Endothelial cell of umbilical vein (primary cell): ENCODE data around the gene ADH1C. TPM values are rescaled to one million over a fixed set of nuclear protein-coding genes. Genes with fewer than 3 reads are reported as not detected.
"Not testable (repeated sequence)": the region's sequence is repeated elsewhere in the genome, so short reads cannot be mapped to it uniquely, and the experiment has no call there.

Experiments
- BruUV-seq: library from RNA; stranded (reverse); fragments of 400-500 nt; replicated peaks from 2 replicates; lab custom pipeline; 2021; lab: Mats Ljungman, UMichigan
- CTCF ChIA-PET: fragments of 300-600, 350-600 bp; sonication (Branson Sonifier 250); formaldehyde crosslinking; loops from one replicate; lab custom pipeline; 2021; ENCODE audit warnings: antibody characterized with exemption, inconsistent platforms; lab: Charles Lee
- POLR2A ChIA-PET: fragments of 300-600, 350-600 bp; sonication (Branson Sonifier 250); formaldehyde crosslinking; loops from one replicate; lab custom pipeline; 2021; ENCODE audit warnings: antibody characterized with exemption, inconsistent platforms; lab: Charles Lee
- DNase-seq: peaks from one replicate; pipeline ENCODE4 v3.0.0-alpha.2; 2011; ENCODE audit warnings: low read depth, low spot score
- FAIRE-seq: peaks from 2 replicates; lab custom pipeline; 2011; peaks lifted over from hg19 to GRCh38; lab: Jason Lieb, UNC
- H2AFZ ChIP-seq: 2 replicates; pipeline ENCODE4 v1.6.0; 2012; ENCODE audit warnings: low read depth, low read length, control low read depth, inconsistent platforms
- H3K27ac ChIP-seq: 2 replicates; pipeline ENCODE4 v1.5.1; 2011; ENCODE audit warnings: low read depth, mild to moderate bottlenecking, control low read depth, low read length, moderate library complexity; ENCODE audit not compliant: insufficient read depth
- H3K27me3 ChIP-seq, 2 experiments: 2 replicates each; pipeline versions ENCODE4 v1.6.0 to v1.6.1; 2011; ENCODE audit warnings: low read length in 2 of 2, mixed read lengths in 1 of 2; ENCODE audit not compliant: control insufficient read depth in 2 of 2, insufficient read depth in 2 of 2
- H3K36me3 ChIP-seq, 2 experiments: 2 replicates in 1 of 2; 3 replicates in 1 of 2; pipeline ENCODE4 v1.5.1; 2011; ENCODE audit warnings: low read length in 2 of 2, mild to moderate bottlenecking in 1 of 2, moderate library complexity in 1 of 2; ENCODE audit not compliant: control insufficient read depth in 2 of 2, insufficient read depth in 2 of 2; ENCODE audit errors: extremely low read depth in 1 of 2
- H3K4me1 ChIP-seq: 3 replicates; pipeline ENCODE4 v1.5.1; 2011; ENCODE audit warnings: mild to moderate bottlenecking, low read length; ENCODE audit not compliant: control insufficient read depth, insufficient read depth; ENCODE audit errors: extremely low read depth
- H3K4me2 ChIP-seq: 2 replicates; pipeline ENCODE4 v1.6.1; 2011; ENCODE audit warnings: low read length, control low read depth, mixed read lengths; ENCODE audit not compliant: insufficient read depth
- H3K4me3 ChIP-seq, 3 experiments: fragments of 200-600 bp in 1 of 3; sonication (generic), shearing (Covaris generic) in 1 of 3; replicated peaks in 1 of 3; 2 replicates each; pipeline ENCODE4 v1.5.1; 2011 to 2016; ENCODE audit warnings: control low read depth in 3 of 3, low read length in 3 of 3, mild to moderate bottlenecking in 2 of 3, inconsistent platforms in 1 of 3, low read depth in 1 of 3, moderate library complexity in 1 of 3; ENCODE audit not compliant: insufficient read depth in 1 of 3
- H3K79me2 ChIP-seq: 2 replicates; pipeline ENCODE4 v1.6.0; 2012; ENCODE audit warnings: low read length, inconsistent platforms; ENCODE audit not compliant: control insufficient read depth, insufficient read depth
- H3K9ac ChIP-seq: replicated peaks from 2 replicates; pipeline ENCODE3; 2011; ENCODE audit warnings: low read length, control low read depth; ENCODE audit not compliant: insufficient read depth; ENCODE audit errors: extremely low read depth
- H3K9me1 ChIP-seq: replicated peaks from 3 replicates; pipeline ENCODE4 v1.6.0; 2011; ENCODE audit warnings: mild to moderate bottlenecking, low read length; ENCODE audit not compliant: control insufficient read depth, insufficient read depth; ENCODE audit errors: extremely low read depth
- H3K9me3 ChIP-seq: replicated peaks from 2 replicates; pipeline ENCODE4 v1.5.1; 2012; ENCODE audit warnings: low read length, inconsistent platforms; ENCODE audit not compliant: control insufficient read depth, insufficient read depth
- H4K20me1 ChIP-seq: replicated peaks from 2 replicates; pipeline ENCODE3; 2011; ENCODE audit warnings: mild to moderate bottlenecking, low read length; ENCODE audit not compliant: control insufficient read depth, insufficient read depth; ENCODE audit errors: extremely low read depth
- EZH2 ChIP-seq: IDR thresholded peaks from 2 replicates; pipeline ENCODE4 v1.6.1; 2012; ENCODE audit warnings: borderline replicate concordance, low read depth, mild to moderate bottlenecking, moderate library complexity, low read length, inconsistent platforms; ENCODE audit not compliant: severe bottlenecking
- FOS ChIP-seq: IDR thresholded peaks from 2 replicates; pipeline ENCODE4 v1.6.1; 2011; ENCODE audit warnings: mild to moderate bottlenecking, low read length, moderate library complexity, borderline replicate concordance; ENCODE audit not compliant: insufficient read depth
- GATA2 ChIP-seq: IDR thresholded peaks from 2 replicates; pipeline ENCODE4 v1.7.0; 2011; ENCODE audit warnings: low read depth, mild to moderate bottlenecking, moderate library complexity, mixed read lengths, low read length; ENCODE audit not compliant: insufficient read length, insufficient read depth
- JUN ChIP-seq: IDR thresholded peaks from 2 replicates; pipeline ENCODE4 v1.6.1; 2011; ENCODE audit warnings: borderline replicate concordance, low read depth; ENCODE audit not compliant: insufficient read length, insufficient read depth
- MYC ChIP-seq: IDR thresholded peaks from one replicate; pipeline ENCODE4 v1.6.1; 2011; ENCODE audit warnings: mild to moderate bottlenecking, low read depth, low read length
- dilution Hi-C: fragments of 300-500 bp; cut with MboI; formaldehyde crosslinking; loops from one replicate; pipeline ENCODE4 v1.15.0; 2019; ENCODE audit warnings: low sequenced_read_pairs; ENCODE audit not compliant: extremely low pct_ligation_motif_present
- intact Hi-C: fragments of 100-400 bp; cut with micrococcal nuclease; formaldehyde crosslinking; loops from one replicate; pipeline ENCODE4 v1.10.0; 2022
- polyA plus RNA-seq, 4 experiments: library from polyadenylated mRNA; depleted of rRNA in 3 of 4; stranded (reverse) in 3 of 4; unstranded in 1 of 4; fragments of >200 nt; gene quantifications; 2 replicates each; pipeline versions ENCODE4 v1.2.1 to v1.2.3, GENCODE V29; 2011 to 2012; ENCODE audit warnings: missing spikeins in 1 of 4
- total RNA-seq: library from RNA; stranded (reverse); gene quantifications from 2 replicates; pipeline ENCODE4 v1.2.3, GENCODE V29; 2021
- TF ChIP-seq, protein P1 (sequence below): IDR thresholded peaks from 2 replicates; pipeline ENCODE4 v1.6.1; 2011; ENCODE audit not compliant: insufficient read depth, insufficient read length

ADH1C gene
- total and polyA plus RNA-seq, 2 donors (not counting 3 experiments of a cell fraction or from before 2014, with no cell fraction given), result not detected

DNA sequence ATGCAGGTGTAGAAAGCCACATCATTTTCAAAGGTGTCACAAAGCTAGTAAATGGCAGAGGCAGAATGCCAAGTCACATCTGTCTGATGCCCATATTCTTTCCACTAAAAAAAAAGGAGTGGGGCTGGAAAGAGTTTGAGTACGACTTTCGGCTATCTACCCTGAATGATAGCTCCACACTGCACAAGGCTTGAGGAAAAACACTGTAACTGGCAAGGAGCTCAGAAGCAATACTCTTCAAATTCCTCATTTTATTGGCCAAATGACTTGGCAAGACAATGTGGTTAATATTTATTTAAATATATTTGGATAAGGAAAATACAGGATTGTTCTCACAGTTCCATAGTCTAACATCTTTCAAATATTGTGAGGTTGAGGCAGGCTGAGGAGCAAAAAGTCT lies 5.4 kb upstream of the ADH1C start:
- dilution Hi-C loops, result no loop called here
- DNase-seq, result no peak
- no peaks in the 10 kb centered on the region for H3K27me3 ChIP-seq
- no peak overlapping the region for H3K9ac ChIP-seq
- ChIA-PET CTCF (no interaction called here), POLR2A (no interaction called here)
- H3K4me1 ChIP-seq, result no peaks in the 10 kb centered on the region
- H4K20me1 ChIP-seq, result no peaks in the 10 kb centered on the region
- no peaks in the 10 kb centered on the region for H3K36me3 ChIP-seq
- H3K4me3 ChIP-seq, result no peak overlapping the region
- TF ChIP-seq JUN, result no peak
- H3K27ac ChIP-seq, result no peak overlapping the region
- H3K4me2 ChIP-seq, result no peak overlapping the region
- no peaks in the 10 kb centered on the region for H3K9me3 ChIP-seq
- intact Hi-C loops, result no loop called here
- no peak overlapping the region for H2AFZ ChIP-seq
- FAIRE-seq, result no peak
- H3K9me1 ChIP-seq, result no peaks in the 10 kb centered on the region
- H3K79me2 ChIP-seq, result no peaks in the 10 kb centered on the region
- no TSS peak for BruUV-seq

DNA sequence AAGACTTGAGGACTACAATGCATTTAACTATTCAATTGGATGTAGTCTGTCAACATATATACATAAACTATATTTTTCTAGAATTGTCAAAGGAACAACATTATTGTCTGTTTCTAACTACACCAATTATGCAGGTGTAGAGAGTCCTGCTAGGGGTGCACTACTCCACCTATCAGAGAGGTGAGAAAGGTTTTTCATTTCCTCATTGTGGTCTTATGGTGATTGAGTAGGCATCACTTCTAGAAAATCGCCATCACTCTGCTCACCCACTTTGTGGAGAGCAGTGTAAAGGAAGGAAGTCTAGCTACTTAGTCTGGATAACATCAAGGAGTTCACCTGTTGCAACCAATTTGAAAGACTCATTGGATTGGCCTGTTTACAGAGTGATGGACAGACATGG lies 4.4 kb upstream of the ADH1C start:
- H3K9me3 ChIP-seq, result no peaks in the 10 kb centered on the region
- FAIRE-seq, result no peak
- TF ChIP-seq, protein P1, sequence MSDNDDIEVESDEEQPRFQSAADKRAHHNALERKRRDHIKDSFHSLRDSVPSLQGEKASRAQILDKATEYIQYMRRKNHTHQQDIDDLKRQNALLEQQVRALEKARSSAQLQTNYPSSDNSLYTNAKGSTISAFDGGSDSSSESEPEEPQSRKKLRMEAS, result no peak
- no peak for TF ChIP-seq FOS
- no peak for TF ChIP-seq MYC
- TF ChIP-seq GATA2, result no peak
- TF ChIP-seq EZH2, result no peak
- H3K4me3 ChIP-seq, result no peak overlapping the region
- H3K36me3 ChIP-seq, result no peaks in the 10 kb centered on the region
- no peak for DNase-seq
- no peaks in the 10 kb centered on the region for H3K27me3 ChIP-seq
- POLR2A ChIA-PET, result no interaction called here
- intact Hi-C loops (no loop called here), dilution Hi-C loops (no loop called here)
- H3K4me1 ChIP-seq, result no peaks in the 10 kb centered on the region
- BruUV-seq, result no TSS peak
- CTCF ChIA-PET, result no interaction called here
- H4K20me1 ChIP-seq, result no peaks in the 10 kb centered on the region
- H3K4me2 ChIP-seq, result no peak overlapping the region
- no peak overlapping the region for H3K27ac ChIP-seq
- H3K9me1 ChIP-seq, result no peaks in the 10 kb centered on the region
- no peak overlapping the region for H3K9ac ChIP-seq
- H2AFZ ChIP-seq, result no peak overlapping the region
- H3K79me2 ChIP-seq, result no peaks in the 10 kb centered on the region

DNA sequence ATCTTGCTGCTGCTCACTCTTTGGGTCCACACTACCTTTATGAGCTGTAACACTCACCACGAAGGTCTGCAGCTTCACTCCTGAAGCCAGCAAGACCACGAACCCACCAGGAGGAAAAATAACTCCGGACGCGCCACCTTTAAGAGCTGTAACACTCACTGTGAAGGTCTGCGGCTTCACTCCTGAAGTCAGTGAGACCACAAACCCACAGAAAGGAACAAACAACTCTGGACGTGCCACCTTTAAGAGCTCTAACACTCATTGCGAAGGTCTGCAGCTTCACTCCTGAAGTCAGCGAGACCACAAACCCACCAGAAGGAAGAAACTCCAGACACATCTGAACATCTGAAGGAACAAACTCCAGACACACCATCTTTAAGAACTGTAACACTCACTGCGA lies 3.6 kb upstream of the ADH1C start:
- POLR2A ChIA-PET, H3K9me1 ChIP-seq, H3K4me2 ChIP-seq, H3K36me3 ChIP-seq, H3K4me1 ChIP-seq, dilution Hi-C loops, BruUV-seq, H3K9me3 ChIP-seq, H3K4me3 ChIP-seq, CTCF ChIA-PET, H2AFZ ChIP-seq, H4K20me1 ChIP-seq, H3K27ac ChIP-seq, intact Hi-C loops, H3K79me2 ChIP-seq, H3K27me3 ChIP-seq, DNase-seq, FAIRE-seq, H3K9ac ChIP-seq: not testable (repeated sequence)
